GM12872 (cell line): Measurements from ENCODE around the gene AKT2.

Source experiments
- TF ChIP-seq, protein P1 (sequence below): IDR thresholded peaks from 3 replicates; pipeline ENCODE4 v1.5.1; 2011; ENCODE audit warnings: low read depth, mild to moderate bottlenecking, low read length, moderate library complexity; ENCODE audit not compliant: insufficient read depth

Gene AKT2

DNA sequence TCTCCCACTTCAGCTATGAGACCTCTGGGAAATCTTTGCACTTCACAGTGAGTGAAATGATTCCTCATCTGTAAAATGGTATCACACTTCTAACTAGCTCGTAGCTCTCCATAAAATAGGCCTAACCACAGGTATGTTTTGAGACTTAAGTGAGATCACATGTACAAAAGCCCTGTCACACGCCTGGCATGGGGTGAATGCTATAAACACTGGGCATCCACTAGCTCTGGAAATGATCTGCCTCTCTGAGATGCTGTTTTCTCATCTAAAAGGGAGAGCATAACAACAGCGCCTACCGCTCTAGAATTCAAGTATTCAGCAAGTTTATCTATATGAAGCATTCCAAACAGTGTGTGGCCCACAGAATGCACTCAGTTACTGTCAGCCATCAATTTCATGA lies 2.2 kb downstream of the AKT2 start:
- TF ChIP-seq, protein P1, sequence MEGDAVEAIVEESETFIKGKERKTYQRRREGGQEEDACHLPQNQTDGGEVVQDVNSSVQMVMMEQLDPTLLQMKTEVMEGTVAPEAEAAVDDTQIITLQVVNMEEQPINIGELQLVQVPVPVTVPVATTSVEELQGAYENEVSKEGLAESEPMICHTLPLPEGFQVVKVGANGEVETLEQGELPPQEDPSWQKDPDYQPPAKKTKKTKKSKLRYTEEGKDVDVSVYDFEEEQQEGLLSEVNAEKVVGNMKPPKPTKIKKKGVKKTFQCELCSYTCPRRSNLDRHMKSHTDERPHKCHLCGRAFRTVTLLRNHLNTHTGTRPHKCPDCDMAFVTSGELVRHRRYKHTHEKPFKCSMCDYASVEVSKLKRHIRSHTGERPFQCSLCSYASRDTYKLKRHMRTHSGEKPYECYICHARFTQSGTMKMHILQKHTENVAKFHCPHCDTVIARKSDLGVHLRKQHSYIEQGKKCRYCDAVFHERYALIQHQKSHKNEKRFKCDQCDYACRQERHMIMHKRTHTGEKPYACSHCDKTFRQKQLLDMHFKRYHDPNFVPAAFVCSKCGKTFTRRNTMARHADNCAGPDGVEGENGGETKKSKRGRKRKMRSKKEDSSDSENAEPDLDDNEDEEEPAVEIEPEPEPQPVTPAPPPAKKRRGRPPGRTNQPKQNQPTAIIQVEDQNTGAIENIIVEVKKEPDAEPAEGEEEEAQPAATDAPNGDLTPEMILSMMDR, result no peak

DNA sequence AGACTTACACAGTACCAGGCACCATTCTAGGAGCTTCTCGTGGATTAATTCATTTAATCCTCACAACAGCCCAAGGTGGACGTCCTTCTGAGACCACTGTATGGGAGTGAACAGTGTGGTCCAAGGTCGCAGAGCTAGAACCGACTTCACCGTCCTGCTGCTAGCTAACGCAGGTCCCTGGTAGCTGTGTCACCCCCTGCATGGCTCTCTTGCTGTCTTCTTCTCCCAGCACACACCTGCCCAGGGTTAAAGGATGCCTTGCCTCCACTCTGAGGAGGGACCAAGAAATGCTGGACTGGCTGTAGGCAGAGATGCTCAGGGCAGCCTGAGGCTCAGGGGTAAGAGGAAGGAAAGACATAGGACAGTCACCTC lies 3.0 kb downstream of the AKT2 start:
- TF ChIP-seq, protein P1, result no peak

DNA sequence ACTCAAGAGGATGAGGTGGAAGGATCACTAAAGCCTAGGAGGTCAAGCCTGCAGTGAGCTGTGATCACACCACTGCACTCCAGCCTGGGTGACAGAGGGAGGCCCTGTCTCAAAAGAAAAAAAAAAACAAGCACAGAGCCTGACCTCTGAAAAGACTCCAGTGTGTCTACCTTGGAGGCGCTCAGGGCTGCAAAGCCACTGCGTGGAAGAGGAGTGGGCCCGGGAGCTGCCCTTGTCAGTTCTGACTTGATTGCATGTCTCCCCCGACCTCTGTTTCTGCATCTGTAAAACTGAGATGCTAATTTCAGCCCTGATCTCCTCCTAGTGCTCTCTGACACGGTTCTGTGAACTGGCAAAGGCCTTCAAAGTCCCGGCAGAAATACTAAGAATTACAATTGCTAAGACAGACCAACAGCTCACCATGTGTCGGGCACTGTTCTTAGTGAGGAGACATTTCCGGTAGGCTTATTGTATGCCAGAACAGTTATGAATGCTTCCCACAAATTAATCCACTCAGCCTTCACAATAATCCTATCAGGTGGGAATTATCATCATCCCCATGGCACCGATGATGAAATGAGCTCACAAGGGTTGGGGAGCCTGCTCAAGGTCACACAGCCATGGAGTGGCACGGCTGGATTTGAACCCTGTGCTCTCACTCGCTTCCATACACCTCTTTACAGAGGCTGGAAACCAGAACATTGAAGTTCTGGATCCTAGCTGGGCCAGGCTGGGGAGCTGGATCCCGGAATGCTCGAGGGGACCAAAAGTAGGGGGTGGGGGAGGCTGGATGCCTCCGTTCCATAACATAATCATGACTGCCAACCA lies 3.5 kb downstream of the AKT2 start:
- TF ChIP-seq, protein P1, result no peak

DNA sequence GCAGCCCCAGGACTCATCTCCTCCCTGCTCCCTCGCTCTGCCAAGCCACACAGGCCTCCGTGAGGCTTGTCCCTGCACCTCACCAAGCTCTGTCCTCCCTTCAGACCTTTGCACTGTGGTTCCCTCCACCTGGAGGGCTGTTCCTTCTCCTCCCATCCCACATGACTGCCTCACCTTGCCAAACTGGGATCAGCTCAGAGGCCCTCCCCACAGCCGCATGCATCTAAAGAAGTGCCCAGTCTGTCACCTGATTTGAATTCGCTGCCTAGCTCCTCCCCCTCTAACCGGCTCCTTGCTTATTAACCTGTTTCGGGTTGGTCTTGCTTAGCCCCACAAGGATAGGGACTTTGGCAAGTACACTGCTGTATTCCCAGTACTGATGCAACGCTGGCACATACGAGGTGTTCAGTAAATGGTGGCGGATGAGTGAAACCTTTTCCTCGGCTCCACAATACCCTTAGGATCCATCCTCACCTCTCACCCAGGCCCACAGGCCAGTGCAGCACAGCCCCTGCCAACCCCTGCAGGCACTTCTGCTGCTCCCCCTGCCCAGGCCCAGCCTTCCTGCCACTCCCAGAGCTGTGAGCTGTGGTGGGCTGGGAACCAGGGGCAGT lies 4.4 kb downstream of the AKT2 start:
- TF ChIP-seq, protein P1, result no peak

DNA sequence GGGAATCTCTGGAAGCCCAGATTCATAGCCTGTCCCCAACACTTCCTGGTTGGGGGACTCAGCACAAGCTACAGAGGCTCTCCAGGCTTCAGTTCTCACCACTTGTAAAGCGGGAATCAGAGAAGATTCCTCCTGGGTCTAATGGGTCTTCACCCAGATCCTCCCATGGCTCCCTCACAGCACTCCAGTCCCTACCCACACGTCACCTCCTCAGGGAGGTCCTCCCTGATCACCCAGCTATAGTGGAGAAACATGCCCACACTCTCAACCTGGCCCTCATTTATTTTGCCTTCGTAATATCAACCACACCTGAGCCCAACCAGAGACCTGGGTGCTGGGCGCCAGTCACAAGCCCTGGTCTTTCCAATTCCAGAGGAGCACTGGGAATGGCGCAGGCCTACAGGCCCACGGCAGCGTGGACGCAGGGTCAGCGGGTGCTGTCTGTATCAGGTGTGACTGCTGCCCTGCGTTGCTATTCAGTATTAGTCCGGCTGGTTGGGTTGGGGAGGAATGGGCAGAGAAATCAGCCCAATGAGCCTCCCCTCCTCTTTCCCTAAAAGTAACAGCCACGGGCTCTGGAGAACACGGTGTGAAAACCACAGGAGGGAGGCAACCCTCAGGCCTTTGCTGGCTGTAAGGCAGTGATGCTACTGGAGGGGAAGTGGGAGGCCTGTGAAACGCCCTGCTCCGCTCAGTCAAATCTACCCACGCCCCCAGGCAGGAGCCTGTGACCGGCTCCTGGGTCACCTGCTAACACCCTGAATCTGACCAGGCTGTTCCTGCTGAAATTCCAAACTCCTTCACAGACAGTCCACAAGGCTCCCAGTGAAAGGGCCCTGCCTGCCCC lies 5.2 kb downstream of the AKT2 start:
- TF ChIP-seq, protein P1, result no peak

DNA sequence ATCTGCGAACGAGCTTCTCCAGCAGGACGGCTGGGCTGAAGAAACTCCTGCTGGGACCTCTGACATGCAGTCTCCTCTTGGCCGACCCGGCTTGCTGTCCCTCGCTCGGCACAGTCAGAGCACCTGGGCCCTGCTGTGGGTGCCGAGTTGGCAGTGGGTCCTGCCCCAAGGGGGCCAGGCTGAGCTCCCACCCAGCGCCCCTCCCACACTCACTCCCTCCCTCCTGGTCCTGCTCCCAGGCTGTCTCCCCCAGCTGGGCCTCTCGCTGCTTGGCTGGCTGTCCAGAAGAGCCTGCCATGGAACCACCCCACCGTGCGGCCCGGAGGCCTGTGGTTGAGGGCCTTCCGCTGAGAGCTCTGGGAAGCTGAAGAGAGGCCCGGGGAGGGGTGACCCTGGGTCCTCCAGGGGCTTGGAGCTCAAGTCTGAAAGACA lies 6.0 kb downstream of the AKT2 start:
- TF ChIP-seq, protein P1, result no peak
